HUDEP-2 (cell line): ENCODE measurements around the gene CLDN14.
A peak's percentile ranks its signal among the peaks of the same experiment; 100 is the strongest.

Source experiments
- DNase-seq, 76 experiments: peaks; one replicate each; lab custom pipeline; 2025; ENCODE audit not compliant: unreplicated experiment in 76 of 76; lab: John Stamatoyannopoulos, UW

Gene CLDN14

GRCh38 chr21:36473203-36473602 is 6.7 kb downstream of the CLDN14 start:
- DNase-seq, result no peak

DNA sequence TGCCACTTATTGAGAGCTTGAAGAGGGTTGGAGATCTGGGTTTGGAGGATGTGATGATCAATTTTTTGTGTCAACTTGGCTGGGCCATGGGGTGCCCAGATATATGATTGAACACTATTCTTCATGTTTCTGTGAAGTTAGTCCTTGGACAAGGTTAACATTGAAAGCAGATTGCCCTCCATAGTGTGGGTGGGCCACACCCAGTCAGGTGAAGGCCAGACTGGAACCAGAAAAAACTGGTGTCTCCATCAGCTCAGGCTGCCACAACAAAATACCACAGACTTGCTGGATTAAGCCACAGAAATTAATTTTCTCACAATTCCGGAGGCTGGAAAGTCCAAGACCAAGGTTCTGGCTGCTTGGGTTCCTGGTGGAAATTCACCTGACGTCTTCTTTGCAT is 7.5 kb downstream of the CLDN14 start:
- DNase-seq, result no peak

DNA sequence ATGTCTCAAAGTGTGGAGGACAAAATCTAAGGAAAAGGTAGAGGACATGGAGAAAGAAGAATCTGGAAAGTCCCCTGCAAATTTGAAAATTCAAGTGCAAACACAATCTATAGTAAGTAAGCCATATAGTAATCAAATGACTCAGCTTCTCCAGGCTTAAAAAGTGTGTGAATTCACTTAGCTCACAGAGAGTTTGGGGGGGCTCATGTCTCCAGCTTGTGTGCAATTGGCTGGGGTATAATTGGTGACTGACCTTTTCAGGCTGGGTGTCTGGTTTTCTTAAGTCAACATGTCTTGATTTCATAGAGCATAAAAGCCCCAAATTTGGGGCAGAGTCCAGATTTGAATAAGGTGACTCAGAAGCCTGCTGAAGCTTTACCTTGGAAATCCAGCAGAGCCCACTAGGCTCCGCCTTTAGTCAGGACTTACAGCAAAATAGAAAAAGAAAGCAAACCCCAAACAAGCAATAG is 8.6 kb downstream of the CLDN14 start:
- DNase-seq, result no peak

- no peak for DNase-seq
Observed at GRCh38 chr21:36470294-36470693, 9.6 kb downstream of the CLDN14 start.

DNA sequence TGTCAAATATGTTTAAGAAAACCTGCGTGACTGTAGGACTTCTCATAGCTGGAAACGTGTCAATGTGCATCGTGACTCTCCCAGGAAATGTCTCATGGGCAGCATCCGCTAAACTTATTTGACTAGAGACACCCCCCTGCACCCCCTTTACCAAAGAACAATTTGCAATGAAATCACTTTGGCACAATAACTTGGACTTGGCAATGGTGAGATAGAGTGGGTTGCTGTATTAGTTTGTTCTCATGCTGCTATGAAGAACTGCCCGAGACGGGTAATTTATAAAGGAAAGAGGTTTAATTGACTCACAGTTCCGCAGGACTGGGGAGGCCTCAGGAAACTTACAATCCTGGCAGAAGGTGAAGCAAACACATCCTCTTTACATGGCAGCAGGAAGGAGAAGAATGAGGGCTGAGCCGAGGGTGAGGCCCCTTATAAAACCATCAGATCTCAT is 13.8 kb downstream of the CLDN14 start:
- DNase-seq, result no peak

DNA sequence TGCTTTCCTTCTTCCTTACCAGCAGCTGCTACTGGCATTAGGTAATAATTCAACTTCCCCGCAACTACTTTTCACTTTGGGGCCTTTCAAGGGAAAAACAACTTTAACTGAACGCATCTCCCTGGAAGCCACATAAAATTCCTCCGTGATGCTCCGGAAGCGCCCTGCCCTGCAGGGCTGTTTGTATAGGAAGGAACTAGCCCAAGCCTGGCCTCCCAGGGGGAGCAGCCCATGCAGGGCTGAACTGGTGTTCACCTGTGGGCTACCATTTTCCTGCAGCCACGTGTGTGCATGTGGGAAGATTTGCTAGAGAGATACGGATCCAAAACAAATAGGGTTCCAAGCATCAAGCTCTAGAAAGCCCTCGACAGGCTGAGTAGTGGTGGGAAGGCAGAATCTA is 14.4 kb downstream of the CLDN14 start:
- DNase-seq, result no peak

DNA sequence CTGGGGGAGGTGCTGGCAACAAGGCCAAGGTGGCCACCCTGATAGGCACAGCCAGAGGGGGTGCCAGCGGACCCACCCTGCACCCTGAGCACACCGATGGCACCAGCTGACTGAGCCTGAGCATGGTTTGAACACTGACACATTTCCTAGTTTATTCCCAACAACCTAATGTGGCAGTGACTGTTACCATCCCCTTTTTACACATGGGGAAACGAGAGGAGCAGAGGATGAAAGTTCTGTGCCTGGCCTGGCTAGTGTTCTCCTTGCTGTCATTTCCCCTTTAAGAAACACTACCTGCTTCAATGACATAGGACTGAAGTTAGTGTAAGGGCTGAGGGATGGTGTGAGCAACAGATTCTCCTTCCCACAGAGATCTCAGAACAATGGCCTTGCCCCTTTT is 15.3 kb downstream of the CLDN14 start:
- DNase-seq, result no peak

GRCh38 chr21:36463991-36464390 is 15.9 kb downstream of the CLDN14 start:
- DNase-seq, result no peak

- DNase-seq, result no peak
Observed at GRCh38 chr21:36463204-36463603, 16.7 kb downstream of the CLDN14 start.

- DNase-seq, result no peak
Observed at GRCh38 chr21:36461918-36462486, 17.9 kb downstream of the CLDN14 start.

- no peak for DNase-seq
Observed at GRCh38 chr21:36461277-36461917, 18.5 kb downstream of the CLDN14 start.

DNA sequence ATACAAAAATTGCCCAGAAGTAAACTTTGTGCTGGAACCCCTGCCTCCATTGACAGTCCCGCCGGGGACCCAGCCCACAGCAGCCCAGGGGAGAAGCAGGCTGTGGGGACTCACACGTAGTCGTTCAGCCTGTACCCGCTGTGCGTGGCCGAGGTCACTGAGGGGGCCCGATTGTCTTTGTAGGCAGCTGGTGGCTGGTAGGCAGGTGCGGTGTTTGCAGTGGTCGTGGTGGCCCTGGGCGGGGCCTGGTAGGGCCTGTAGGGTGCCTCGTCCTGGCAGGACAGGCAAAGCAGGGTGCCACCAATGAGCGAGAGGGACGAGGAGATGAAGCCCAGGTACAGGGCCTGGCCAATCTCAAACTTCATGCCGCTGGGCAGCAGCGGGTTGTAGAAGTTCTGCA is 19.1 kb downstream of the CLDN14 start:
- DNase-seq, result no peak

DNA sequence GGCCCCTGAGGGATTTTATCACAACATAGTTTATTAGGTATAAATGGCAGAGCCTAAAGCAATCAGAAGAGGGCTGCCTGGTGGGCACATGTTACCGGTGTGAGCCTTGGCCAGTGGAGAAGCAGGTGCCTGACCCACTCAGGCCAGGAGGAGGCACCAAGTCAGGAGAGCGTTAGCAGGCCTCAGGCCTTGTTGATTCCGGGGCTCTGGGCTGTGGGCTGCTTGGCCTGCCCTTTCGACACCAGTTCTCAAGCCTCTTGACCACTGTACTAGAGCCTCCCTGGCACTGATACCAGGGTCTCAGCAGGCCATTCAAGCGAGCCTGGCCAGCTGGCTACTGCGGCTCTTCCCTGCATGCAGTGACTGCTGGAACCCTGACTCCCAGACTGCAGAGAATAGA is 20.8 kb downstream of the CLDN14 start:
- no peak for DNase-seq

GRCh38 chr21:36456729-36457414 is 23.1 kb downstream of the CLDN14 start:
- DNase-seq, result no peak

DNA sequence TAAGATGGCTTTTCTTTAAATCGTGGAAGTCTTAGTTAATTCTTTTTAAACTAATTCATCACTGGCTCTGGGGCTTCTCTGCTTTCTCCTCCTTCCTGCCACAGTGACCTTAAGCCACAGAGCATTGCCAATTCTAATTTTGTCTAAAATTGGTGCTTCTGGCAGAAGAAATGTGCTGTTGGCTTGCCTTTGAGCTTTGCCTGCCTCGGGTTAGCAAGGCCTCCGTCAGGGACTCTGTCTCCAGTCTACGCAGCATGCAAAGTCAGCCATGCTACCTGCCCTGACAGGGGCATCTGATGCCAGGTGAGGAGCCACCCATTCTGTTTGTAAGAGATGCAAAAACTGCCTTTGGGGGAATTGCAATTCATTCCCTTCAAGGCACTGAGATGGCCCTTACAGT is 25.2 kb downstream of the CLDN14 start:
- no peak for DNase-seq

- DNase-seq, result no peak
Observed at GRCh38 chr21:36454093-36454531, 25.8 kb downstream of the CLDN14 start.

- no peak for DNase-seq
Observed at GRCh38 chr21:36452281-36452825, 27.6 kb downstream of the CLDN14 start.

DNA sequence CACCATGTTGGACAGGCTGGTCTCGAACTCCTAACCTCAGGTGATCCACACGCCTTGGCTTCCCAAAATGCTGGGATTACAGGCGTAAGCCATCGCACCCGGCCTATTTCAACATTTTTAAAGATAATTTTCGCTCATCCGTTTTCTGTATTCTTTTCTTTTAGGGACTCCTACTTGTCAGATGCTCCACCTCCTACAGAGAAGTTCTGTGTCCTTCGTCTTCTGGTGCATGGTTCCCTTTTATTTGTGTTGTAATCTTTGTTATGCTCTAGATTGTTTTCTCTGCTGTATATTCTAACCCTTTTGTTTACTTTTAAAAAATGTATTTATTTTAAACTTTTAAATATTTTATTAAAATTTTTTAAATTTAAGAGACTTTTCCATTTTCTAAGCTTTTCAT is 28.4 kb downstream of the CLDN14 start:
- no peak for DNase-seq

GRCh38 chr21:36450511-36450910 is 29.4 kb downstream of the CLDN14 start:
- DNase-seq, result no peak

- DNase-seq, result no peak
Observed at GRCh38 chr21:36446301-36446700, 33.6 kb downstream of the CLDN14 start.

DNA sequence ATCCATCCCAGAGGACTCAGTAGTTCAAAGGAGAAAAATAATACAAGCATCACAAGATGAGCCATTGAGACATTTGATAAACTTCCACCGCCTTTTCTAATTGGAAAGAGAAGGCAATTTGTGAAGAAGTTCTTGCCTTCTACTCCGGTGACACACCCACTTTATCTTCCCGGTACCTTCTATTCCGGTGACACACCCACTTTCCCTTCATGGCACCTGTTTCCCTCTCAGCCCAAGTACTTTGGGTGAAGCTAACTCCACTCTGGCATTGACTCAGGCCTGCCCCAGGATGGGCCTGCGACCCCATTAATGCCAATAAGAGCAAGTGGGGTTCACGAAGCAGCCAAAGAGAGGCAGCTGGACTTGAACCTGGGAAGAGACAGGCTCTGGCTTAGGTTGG is 38.2 kb downstream of the CLDN14 start:
- no peak for DNase-seq

GRCh38 chr21:36437745-36438128 is 42.2 kb downstream of the CLDN14 start:
- peak in 73 of 76 experiments; percentile 24 to 96 (median 84) for DNase-seq
